ENCODE data around the gene PIGQ.

DNA sequence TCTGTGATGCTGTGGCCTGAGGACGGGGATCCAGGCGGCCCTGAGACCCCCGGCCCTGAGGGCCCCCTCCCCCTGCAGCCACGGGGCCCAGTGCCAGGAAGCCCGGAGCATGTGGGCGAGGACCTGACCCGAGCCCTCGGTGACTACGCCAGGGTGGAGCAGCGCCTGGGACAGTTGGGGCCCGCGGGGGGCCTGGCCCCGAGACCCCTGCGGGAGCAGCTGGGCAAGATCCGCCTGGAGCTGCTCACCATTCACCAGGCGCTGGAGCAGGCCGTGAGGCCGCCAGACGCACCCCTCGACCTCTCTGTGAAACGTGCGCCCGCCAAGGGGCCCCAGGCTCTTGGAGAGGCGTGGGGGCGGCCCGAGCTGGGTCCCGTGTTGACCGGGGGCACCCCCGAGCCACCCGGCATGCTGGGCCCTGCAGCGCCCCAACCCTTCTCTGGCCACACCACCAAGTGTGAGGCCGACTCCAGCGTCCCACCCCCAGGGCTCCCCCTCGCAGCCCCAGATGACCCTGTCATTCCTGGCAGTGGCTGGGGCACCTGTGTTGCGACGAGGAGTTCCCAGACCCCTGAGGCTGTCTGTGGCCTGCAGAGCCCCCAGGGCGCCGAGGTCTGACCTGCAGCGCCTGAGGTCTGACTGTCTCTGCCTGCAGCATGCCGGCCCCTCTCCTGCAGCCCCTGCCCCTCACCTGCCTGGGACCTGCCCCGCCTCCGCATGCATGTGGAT lies 4.9 kb upstream of the PIGQ start:
- TF ChIP-seq POLR2A (IDR thresholded peaks at IDR 0.05; ENCODE audit: low read depth, low read length), result no peak
- no peak for TF ChIP-seq POLR2AphosphoS5 (IDR thresholded peaks at IDR 0.05; ENCODE audit: low read depth, low read length)
- no peak for TF ChIP-seq TAF1 (IDR thresholded peaks at IDR 0.05; ENCODE audit: borderline replicate concordance, low read depth, low read length)
